Right lung (tissue), 10 donors: ENCODE data around the gene TRIM51. TPM values are rescaled to one million over a fixed set of nuclear protein-coding genes. Genes with fewer than 3 reads are reported as not detected.
"Not testable (repeated sequence)": the region's sequence is repeated elsewhere in the genome, so short reads cannot be mapped to it uniquely, and the experiment has no call there.

Source experiments
- DNase-seq, 2 donors: peaks; one replicate each; pipeline ENCODE4 v3.0.0-alpha.2; 2013
- long read RNA-seq, 8 donors: transcript quantifications; one replicate each; lab custom pipeline, GENCODE V29; 2026
- polyA plus RNA-seq, 5 donors: library from polyadenylated mRNA; unstranded; fragments of 120-200 nt; gene quantifications; one replicate each; pipeline versions ENCODE4 v1.2.1 to v1.2.3, GENCODE V29; 2013; ENCODE audit warnings: inconsistent platforms in 1 of 5, low replicate concordance in 1 of 5; ENCODE audit not compliant: insufficient read length in 5 of 5, insufficient read depth in 1 of 5

The TRIM51 gene
- polyA plus RNA-seq, result not detected
- long read RNA-seq, donor 1, result 0 reads
- long read RNA-seq, donor 2, result 0 reads
- long read RNA-seq, donor 3, result 0 reads
- long read RNA-seq, donor 4, result 0 reads
- long read RNA-seq, donor 5, result 0 reads
- long read RNA-seq, donor 6, result 0 reads
- long read RNA-seq, donor 7, result 0 reads
- long read RNA-seq, donor 8, result 0 reads

- not testable (repeated sequence) for DNase-seq
These were observed at the start of gene TRIM51 for GRCh38 chr11:55882997-55883396. TRIM51 (plus strand) TSS chr11:55883297; CDS start chr11:55885429, 2,132 bp downstream.

- DNase-seq, result no peak
These were observed 44.6 kb upstream of the TRIM51 start, which contains the start of gene OR5D16 for GRCh38 chr11:55838452-55838851. OR5D16 (plus strand) TSS chr11:55838752; CDS start chr11:55838752, 0 bp downstream.

- DNase-seq, result no peak
These were observed 35.6 kb upstream of the TRIM51 start for GRCh38 chr11:55847453-55847852.

GRCh38 chr11:55849037-55849436 is 34.1 kb upstream of the TRIM51 start:
- DNase-seq, result no peak

GRCh38 chr11:55852141-55852540 is 31.0 kb upstream of the TRIM51 start:
- no peak for DNase-seq

- no peak for DNase-seq
These were observed 28.4 kb upstream of the TRIM51 start for GRCh38 chr11:55854704-55855103.

GRCh38 chr11:55867354-55867753 is 15.7 kb upstream of the TRIM51 start:
- DNase-seq, result not testable (repeated sequence)

GRCh38 chr11:55872731-55873130 is 10.4 kb upstream of the TRIM51 start:
- not testable (repeated sequence) for DNase-seq

GRCh38 chr11:55873146-55873545 is 10.0 kb upstream of the TRIM51 start:
- not testable (repeated sequence) for DNase-seq

GRCh38 chr11:55884995-55885394 is 1.9 kb downstream of the TRIM51 start:
- DNase-seq, result not testable (repeated sequence)

- DNase-seq, result not testable (repeated sequence)
These were observed 2.4 kb downstream of the TRIM51 start for GRCh38 chr11:55885481-55885880.

GRCh38 chr11:55895216-55895615 is 12.1 kb downstream of the TRIM51 start:
- no peak for DNase-seq

- no peak for DNase-seq
These were observed 19.2 kb downstream of the TRIM51 start for GRCh38 chr11:55902308-55902707.

- DNase-seq, result no peak
These were observed 31.4 kb downstream of the TRIM51 start, which contains the start of gene OR5W2 for GRCh38 chr11:55914482-55914881. OR5W2 (minus strand) TSS chr11:55914582; CDS start chr11:55914582, 0 bp downstream.

- DNase-seq, result no peak
These were observed 37.4 kb downstream of the TRIM51 start for GRCh38 chr11:55920537-55920936.

GRCh38 chr11:55936300-55936699 is 53.2 kb downstream of the TRIM51 start, which contains the start of gene OR5I1:
OR5I1 (minus strand) TSS chr11:55936400; CDS start chr11:55936400, 0 bp downstream.
- no peak for DNase-seq

Other genes with a start within 250 kb of the TRIM51 start
- under 1 TPM in 2 of 5 donors, not detected in 3; 0.09 to 0.18 TPM for gene OR4P4, start 248.2 kb upstream of the TRIM51 start, polyA plus RNA-seq
- gene OR4S2, start 235.0 kb upstream of the TRIM51 start, polyA plus RNA-seq, result not detected
- gene OR4C6, start 221.1 kb upstream of the TRIM51 start, polyA plus RNA-seq, result not detected
- gene OR5D13, start 109.9 kb upstream of the TRIM51 start, polyA plus RNA-seq, result not detected
- gene OR5D14, start 87.7 kb upstream of the TRIM51 start, polyA plus RNA-seq, result not detected
- not detected for gene OR5L1, start 71.9 kb upstream of the TRIM51 start, polyA plus RNA-seq
- not detected for gene OR5D18, start 63.7 kb upstream of the TRIM51 start, polyA plus RNA-seq
- gene OR5L2, start 56.1 kb upstream of the TRIM51 start, polyA plus RNA-seq, result not detected
- gene OR5D16, start 44.5 kb upstream of the TRIM51 start, polyA plus RNA-seq, result not detected
- gene OR5W2, start 31.3 kb downstream of the TRIM51 start, polyA plus RNA-seq, result not detected
- gene OR5I1, start 53.1 kb downstream of the TRIM51 start, polyA plus RNA-seq, result not detected
- gene OR10AG1, start 86.6 kb downstream of the TRIM51 start, polyA plus RNA-seq, result not detected
- not detected for gene OR5F1, start 111.3 kb downstream of the TRIM51 start, polyA plus RNA-seq
- under 1 TPM; 0.04 to 0.08 (median 0.06) TPM for gene OR5AS1, start 144.4 kb downstream of the TRIM51 start, polyA plus RNA-seq
- gene OR8I2, start 210.0 kb downstream of the TRIM51 start, polyA plus RNA-seq, result not detected
- gene OR8H2, start 220.4 kb downstream of the TRIM51 start, polyA plus RNA-seq, result not detected
- gene OR8H3, start 239.1 kb downstream of the TRIM51 start, polyA plus RNA-seq, result not detected